Measurements from ENCODE around the gene OSBPL9. TPM values are rescaled to one million over a fixed set of nuclear protein-coding genes. Genes with fewer than 3 reads are reported as not detected.

Gene OSBPL9
- total RNA-seq, 1 experiment from 2014 or later = 188 TPM

DNA sequence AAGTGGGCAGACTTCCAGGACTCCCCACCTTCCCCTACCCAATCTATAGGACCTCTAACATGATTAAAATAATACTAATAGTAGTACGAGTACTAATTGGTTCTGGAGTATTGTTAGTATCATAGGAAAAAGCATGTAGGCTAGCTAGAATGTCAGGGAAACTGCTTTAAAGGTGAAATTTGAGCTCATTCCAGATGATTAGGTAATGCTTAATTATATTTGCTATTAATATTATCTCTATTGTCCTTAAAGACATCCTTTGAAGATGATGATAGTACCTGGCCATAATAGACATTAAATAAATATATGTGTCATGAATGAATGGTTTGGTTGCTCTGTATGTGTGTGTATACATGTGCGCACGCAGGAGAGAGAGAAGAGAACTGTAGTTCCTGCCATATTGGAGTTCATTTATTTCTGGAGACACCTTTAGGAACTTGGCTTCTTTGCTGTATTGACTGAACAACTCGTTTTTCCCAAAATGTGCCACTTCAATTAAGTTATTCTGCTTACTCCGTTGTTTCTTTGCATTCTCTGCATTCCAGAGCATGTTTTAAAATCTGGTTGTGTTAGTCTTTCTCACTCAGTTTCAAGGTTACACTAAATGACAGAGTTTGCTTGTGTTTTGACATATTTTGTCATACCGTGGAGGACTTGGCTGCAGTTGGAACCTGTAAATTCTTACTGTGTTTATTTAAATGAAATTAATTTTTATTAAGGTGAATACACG, 117.1 kb downstream of the OSBPL9 start:
- Histone ChIP-seq H3K27ac (no peak overlapping the region), H3K79me2 (ENCODE audit: low read depth) (peaks cover 96% of the 10 kb centered on the region), H3F3A (ENCODE audit: insufficient read depth, low read depth) (peaks cover 47% of the 10 kb centered on the region), H3K4me1 (replicated peaks; ENCODE audit: insufficient read depth) (peaks cover 70% of the 10 kb centered on the region), H2AFZ (no peak overlapping the region), H3K36me3 (ENCODE audit: low read depth) (no peaks in the 10 kb centered on the region), H3K9me3 (ENCODE audit: insufficient read depth, low read depth) (no peaks in the 10 kb centered on the region; the same call in 1 of the 2 replicates), H3K4me2 (no peak overlapping the region; the same call in 1 of the 2 replicates), H4K20me1 (ENCODE audit: insufficient read depth) (peaks cover 7% of the 10 kb centered on the region; the same call in 1 of the 2 replicates), H3K4me3 (no peak overlapping the region), H3K27me3 (ENCODE audit: insufficient read depth, low read depth) (no peaks in the 10 kb centered on the region), H3K9me2 (ENCODE audit: insufficient read depth) (no peaks in the 10 kb centered on the region)
- POLR2A ChIA-PET (ENCODE audit: unreplicated experiment) = no interaction called here
- intact Hi-C loops (cut with micrococcal nuclease; ENCODE audit: unreplicated experiment) = loop anchor here (2.0 kb wide), 1 partner anchor 165 kb away; no protein-coding TSS in a partner anchor
- CTCF ChIA-PET = no interaction called here
- DNase-seq = no peak
- BruUV-seq (replicated peaks) = no TSS peak
- TF ChIP-seq, protein P1, sequence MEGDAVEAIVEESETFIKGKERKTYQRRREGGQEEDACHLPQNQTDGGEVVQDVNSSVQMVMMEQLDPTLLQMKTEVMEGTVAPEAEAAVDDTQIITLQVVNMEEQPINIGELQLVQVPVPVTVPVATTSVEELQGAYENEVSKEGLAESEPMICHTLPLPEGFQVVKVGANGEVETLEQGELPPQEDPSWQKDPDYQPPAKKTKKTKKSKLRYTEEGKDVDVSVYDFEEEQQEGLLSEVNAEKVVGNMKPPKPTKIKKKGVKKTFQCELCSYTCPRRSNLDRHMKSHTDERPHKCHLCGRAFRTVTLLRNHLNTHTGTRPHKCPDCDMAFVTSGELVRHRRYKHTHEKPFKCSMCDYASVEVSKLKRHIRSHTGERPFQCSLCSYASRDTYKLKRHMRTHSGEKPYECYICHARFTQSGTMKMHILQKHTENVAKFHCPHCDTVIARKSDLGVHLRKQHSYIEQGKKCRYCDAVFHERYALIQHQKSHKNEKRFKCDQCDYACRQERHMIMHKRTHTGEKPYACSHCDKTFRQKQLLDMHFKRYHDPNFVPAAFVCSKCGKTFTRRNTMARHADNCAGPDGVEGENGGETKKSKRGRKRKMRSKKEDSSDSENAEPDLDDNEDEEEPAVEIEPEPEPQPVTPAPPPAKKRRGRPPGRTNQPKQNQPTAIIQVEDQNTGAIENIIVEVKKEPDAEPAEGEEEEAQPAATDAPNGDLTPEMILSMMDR (conservative IDR thresholded peaks at IDR 0.05) = no peak
- no peak for TF ChIP-seq EZH2 (IDR thresholded peaks at IDR 0.05; ENCODE audit: low read depth)

DNA sequence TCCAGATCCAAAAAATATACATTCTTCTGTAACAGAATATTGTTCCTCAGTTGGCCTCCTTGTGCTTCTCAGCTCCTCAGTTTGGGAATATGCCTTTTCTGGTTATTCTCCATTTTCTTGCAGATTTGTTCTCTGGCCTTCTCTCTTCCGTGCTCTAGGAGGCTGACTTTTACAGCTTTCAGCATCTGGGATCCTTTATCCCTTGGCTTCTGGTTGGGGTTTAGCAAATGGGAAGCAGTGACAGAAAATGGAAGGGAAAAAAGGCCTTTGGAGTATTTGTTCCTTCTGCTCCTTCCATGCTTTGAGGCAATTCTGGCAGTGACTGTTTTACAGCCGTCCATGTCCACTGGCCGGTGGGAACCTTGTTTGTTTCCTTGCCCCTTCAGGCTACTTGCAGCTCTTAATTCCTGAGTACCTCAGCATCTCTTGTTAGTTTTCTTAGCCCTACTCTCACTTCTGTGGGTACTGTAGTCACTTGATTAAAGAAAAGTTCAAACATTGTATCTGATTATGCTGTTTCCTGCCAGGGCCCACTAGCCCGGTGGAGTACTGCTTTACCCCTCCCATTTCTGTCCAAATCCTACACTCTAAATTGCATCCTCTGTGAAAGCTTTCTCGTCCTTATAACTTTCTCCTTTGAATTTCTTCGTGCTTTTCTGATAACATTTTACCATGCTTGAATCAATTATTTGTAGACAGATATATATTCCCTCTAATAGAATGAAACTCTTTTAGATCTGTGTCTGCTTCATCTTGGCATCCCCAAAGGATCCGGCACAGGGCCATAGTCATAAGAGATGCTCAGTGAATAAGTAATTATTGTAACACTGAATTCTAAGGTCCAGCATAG, 118.2 kb downstream of the OSBPL9 start:
- CTCF ChIA-PET = no interaction called here
- Histone ChIP-seq H3K27me3 (ENCODE audit: insufficient read depth, low read depth) (no peaks in the 10 kb centered on the region), H3K79me2 (ENCODE audit: low read depth) (peaks cover 100% of the 10 kb centered on the region), H3K27ac (peak overlapping the region; percentile 14; the same call in 1 of the 2 replicates), H3K36me3 (ENCODE audit: low read depth) (no peaks in the 10 kb centered on the region), H2AFZ (no peak overlapping the region), H3K4me3 (no peak overlapping the region), H3K9me2 (ENCODE audit: insufficient read depth) (no peaks in the 10 kb centered on the region), H3K4me2 (no peak overlapping the region), H3K4me1 (replicated peaks; ENCODE audit: insufficient read depth) (peaks cover 70% of the 10 kb centered on the region), H3K9me3 (ENCODE audit: insufficient read depth, low read depth) (no peaks in the 10 kb centered on the region; the same call in 1 of the 2 replicates), H4K20me1 (ENCODE audit: insufficient read depth) (peaks cover 7% of the 10 kb centered on the region; the same call in 1 of the 2 replicates), H3F3A (ENCODE audit: insufficient read depth, low read depth) (peaks cover 47% of the 10 kb centered on the region)
- no TSS peak for BruUV-seq (replicated peaks)
- no peak for TF ChIP-seq EZH2 (IDR thresholded peaks at IDR 0.05; ENCODE audit: low read depth)
- TF ChIP-seq, protein P1 (conservative IDR thresholded peaks at IDR 0.05) = no peak
- no peak for DNase-seq
- POLR2A ChIA-PET (ENCODE audit: unreplicated experiment) = no interaction called here
- intact Hi-C loops (cut with micrococcal nuclease; ENCODE audit: unreplicated experiment) = loop anchor here (2.0 kb wide), 1 partner anchor 166 kb away; no protein-coding TSS in a partner anchor

DNA sequence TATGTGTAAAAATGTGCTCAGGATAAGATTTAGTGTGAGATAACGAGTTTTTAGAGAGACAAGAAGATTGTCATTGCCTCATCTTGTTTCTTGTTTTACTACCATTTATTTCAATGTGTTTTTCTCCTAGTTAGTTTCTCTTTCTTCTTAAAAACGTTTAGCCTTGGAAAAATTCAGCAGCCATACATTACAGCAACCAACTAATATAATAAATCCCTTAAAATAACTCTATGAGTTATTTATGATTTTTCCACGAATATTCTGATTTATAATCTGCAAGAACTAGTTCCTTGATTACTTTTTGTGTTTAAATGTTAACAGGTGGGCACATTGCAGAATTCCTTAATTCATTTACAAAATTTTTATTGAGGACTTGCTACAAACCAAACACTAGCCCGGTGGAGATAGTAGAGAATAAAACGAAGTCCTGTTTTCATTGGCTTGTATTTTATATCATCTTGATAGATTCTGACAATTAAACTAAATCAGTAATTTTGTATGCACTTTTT, 118.9 kb downstream of the OSBPL9 start:
- CTCF ChIA-PET = no interaction called here
- intact Hi-C loops (cut with micrococcal nuclease; ENCODE audit: unreplicated experiment) = loop anchor here (2.0 kb wide), 1 partner anchor 167 kb away; no protein-coding TSS in a partner anchor
- DNase-seq = no peak
- Histone ChIP-seq H3K9me2 (ENCODE audit: insufficient read depth) (no peaks in the 10 kb centered on the region), H3K27ac (peak overlapping the region; percentile 14; the same call in 1 of the 2 replicates), H3K9me3 (ENCODE audit: insufficient read depth, low read depth) (no peaks in the 10 kb centered on the region; the same call in 1 of the 2 replicates), H2AFZ (no peak overlapping the region), H4K20me1 (ENCODE audit: insufficient read depth) (peaks cover 7% of the 10 kb centered on the region; the same call in 1 of the 2 replicates), H3K27me3 (ENCODE audit: insufficient read depth, low read depth) (no peaks in the 10 kb centered on the region), H3K79me2 (ENCODE audit: low read depth) (peaks cover 99% of the 10 kb centered on the region), H3F3A (ENCODE audit: insufficient read depth, low read depth) (peaks cover 47% of the 10 kb centered on the region), H3K4me1 (replicated peaks; ENCODE audit: insufficient read depth) (peaks cover 64% of the 10 kb centered on the region), H3K4me2 (no peak overlapping the region), H3K4me3 (no peak overlapping the region), H3K36me3 (ENCODE audit: low read depth) (peaks cover 3% of the 10 kb centered on the region; the same call in 1 of the 2 replicates)
- BruUV-seq (replicated peaks) = no TSS peak
- TF ChIP-seq, protein P1 (conservative IDR thresholded peaks at IDR 0.05) = no peak
- no peak for TF ChIP-seq EZH2 (IDR thresholded peaks at IDR 0.05; ENCODE audit: low read depth)
- POLR2A ChIA-PET (ENCODE audit: unreplicated experiment) = no interaction called here
